HepG2 (cell line): ENCODE results near the gene ANKRD39. TPM values are rescaled to one million over a fixed set of nuclear protein-coding genes. Genes with fewer than 3 reads are reported as not detected.
A peak's percentile ranks its signal among the peaks of the same experiment; 100 is the strongest.

Experiments
- CHCHD3 ChIP-seq: sonication (generic); formaldehyde crosslinking; IDR thresholded peaks from 2 replicates; pipeline ENCODE4 v1.8.0; 2022; ENCODE audit warnings: mild to moderate bottlenecking, missing genetic modification reagents, moderate library complexity
- DNMT3B ChIP-seq: conservative IDR thresholded peaks from 2 replicates; pipeline ENCODE4 v1.6.1; 2016; ENCODE audit warnings: missing biosample characterization, control low read depth
- EED ChIP-seq: sonication (generic); formaldehyde crosslinking; IDR thresholded peaks from 2 replicates; pipeline ENCODE4 v1.5.0; 2020; ENCODE audit warnings: mild to moderate bottlenecking, missing genetic modification reagents
- GABPB1 ChIP-seq: IDR thresholded peaks from 2 replicates; pipeline ENCODE4 v1.6.1; 2016; ENCODE audit warnings: mild to moderate bottlenecking, missing genetic modification reagents, moderate library complexity, missing compliant biosample characterization
- GTF2F1 ChIP-seq: fragments of 150-350 bp; IDR thresholded peaks from 2 replicates; pipeline ENCODE4 v1.6.1; 2014; ENCODE audit warnings: low read length
- KLF15 ChIP-seq: sonication (generic); formaldehyde crosslinking; IDR thresholded peaks from 2 replicates; pipeline ENCODE4 v1.8.1; 2023; ENCODE audit warnings: borderline replicate concordance, mild to moderate bottlenecking, inconsistent platforms, missing genetic modification reagents, mixed read lengths
- MEIS1 ChIP-seq: sonication (generic); formaldehyde crosslinking; IDR thresholded peaks from 2 replicates; pipeline ENCODE4 v1.9.0; 2021; ENCODE audit warnings: mild to moderate bottlenecking, missing genetic modification reagents, moderate library complexity, borderline replicate concordance
- RFX5 ChIP-seq: IDR thresholded peaks from 2 replicates; pipeline ENCODE4 v1.6.1; 2011; ENCODE audit warnings: low read depth, low read length, improper control_type of control experiment
- SNAPC2 ChIP-seq: sonication (generic); formaldehyde crosslinking; IDR thresholded peaks from 2 replicates; pipeline ENCODE4 v1.8.1; 2022; ENCODE audit warnings: mild to moderate bottlenecking, missing genetic modification reagents
- SP140L ChIP-seq: sonication (generic); formaldehyde crosslinking; IDR thresholded peaks from 2 replicates; pipeline ENCODE4 v1.4.0; 2020; ENCODE audit warnings: missing genetic modification reagents, borderline replicate concordance
- ZBTB21 ChIP-seq: sonication (generic); formaldehyde crosslinking; IDR thresholded peaks from 2 replicates; pipeline ENCODE4 v1.4.0; 2020; ENCODE audit warnings: missing genetic modification reagents
- ZNF205 ChIP-seq: IDR thresholded peaks from 2 replicates; pipeline ENCODE4 v1.6.1; 2018; ENCODE audit warnings: missing biosample characterization, missing genetic modification reagents
- ZNF569 ChIP-seq: sonication (generic); formaldehyde crosslinking; IDR thresholded peaks from 2 replicates; pipeline ENCODE4 v1.5.0; 2020; ENCODE audit warnings: mild to moderate bottlenecking, missing genetic modification reagents, moderate library complexity, borderline replicate concordance
- ZNF75D ChIP-seq: sonication (generic); formaldehyde crosslinking; IDR thresholded peaks from 2 replicates; pipeline ENCODE4 v1.8.1; 2023; ENCODE audit warnings: missing genetic modification reagents, mild to moderate bottlenecking, borderline replicate concordance
- ZNF768 ChIP-seq: sonication (generic); formaldehyde crosslinking; IDR thresholded peaks from 2 replicates; pipeline ENCODE4 v1.4.0; 2020; ENCODE audit warnings: missing genetic modification reagents
- polyA plus RNA-seq, 8 experiments: library from polyadenylated mRNA; depleted of rRNA in 3 of 8; stranded (reverse) in 7 of 8; unstranded in 1 of 8; fragments of >200 nt; fragmentation: Illumina TruSeq in 4 of 8; extraction: Trizol in 4 of 8; gene quantifications; 2 replicates each; pipeline versions ENCODE4 v1.2.1 to v1.2.3, GENCODE V29; 2011 to 2016; ENCODE audit warnings: low read depth in 4 of 8, missing spikeins in 1 of 8, mixed read lengths in 1 of 8; ENCODE audit not compliant: insufficient read depth in 1 of 8
- total RNA-seq, 5 experiments: library from RNA; depleted of rRNA; stranded (reverse); fragments of >200 nt; fragmentation: Illumina TruSeq; extraction: Trizol; gene quantifications; 2 replicates each; pipeline ENCODE4 v1.2.3, GENCODE V29; 2016; ENCODE audit warnings: low read depth in 1 of 5
- TF ChIP-seq, protein P1 (sequence below): sonication (generic); formaldehyde crosslinking; IDR thresholded peaks from 2 replicates; pipeline ENCODE4 v1.4.0; 2020; ENCODE audit warnings: missing genetic modification reagents, mild to moderate bottlenecking, borderline replicate concordance
- TF ChIP-seq, protein P2 (sequence below): sonication (generic); formaldehyde crosslinking; IDR thresholded peaks from 2 replicates; pipeline ENCODE4 v1.5.1; 2020; ENCODE audit warnings: missing genetic modification reagents, mild to moderate bottlenecking, borderline replicate concordance
- TF ChIP-seq, protein P3 (sequence below): sonication (generic); formaldehyde crosslinking; IDR thresholded peaks from 2 replicates; pipeline ENCODE4 v1.4.0; 2020; ENCODE audit warnings: low read depth, mild to moderate bottlenecking, missing genetic modification reagents
- TF ChIP-seq, protein P4 (sequence below), 2 experiments: sonication (generic) in 1 of 2; formaldehyde crosslinking in 1 of 2; IDR thresholded peaks; 2 replicates each; pipeline versions ENCODE4 v1.4.0 to v1.6.1; 2018 to 2020; ENCODE audit warnings: missing genetic modification reagents in 2 of 2, borderline replicate concordance in 1 of 2, low read depth in 1 of 2, mild to moderate bottlenecking in 1 of 2, missing biosample characterization in 1 of 2
- TF ChIP-seq, protein P5 (sequence below): sonication (generic); formaldehyde crosslinking; IDR thresholded peaks from 2 replicates; pipeline ENCODE4 v1.9.0; 2022; ENCODE audit warnings: low read depth, missing genetic modification reagents

Gene ANKRD39
- total and polyA plus RNA-seq, 2 of the 13 experiments (the other 11 are each of a cell fraction or from before 2014, with no cell fraction given): 23.2 to 24.8 TPM

DNA sequence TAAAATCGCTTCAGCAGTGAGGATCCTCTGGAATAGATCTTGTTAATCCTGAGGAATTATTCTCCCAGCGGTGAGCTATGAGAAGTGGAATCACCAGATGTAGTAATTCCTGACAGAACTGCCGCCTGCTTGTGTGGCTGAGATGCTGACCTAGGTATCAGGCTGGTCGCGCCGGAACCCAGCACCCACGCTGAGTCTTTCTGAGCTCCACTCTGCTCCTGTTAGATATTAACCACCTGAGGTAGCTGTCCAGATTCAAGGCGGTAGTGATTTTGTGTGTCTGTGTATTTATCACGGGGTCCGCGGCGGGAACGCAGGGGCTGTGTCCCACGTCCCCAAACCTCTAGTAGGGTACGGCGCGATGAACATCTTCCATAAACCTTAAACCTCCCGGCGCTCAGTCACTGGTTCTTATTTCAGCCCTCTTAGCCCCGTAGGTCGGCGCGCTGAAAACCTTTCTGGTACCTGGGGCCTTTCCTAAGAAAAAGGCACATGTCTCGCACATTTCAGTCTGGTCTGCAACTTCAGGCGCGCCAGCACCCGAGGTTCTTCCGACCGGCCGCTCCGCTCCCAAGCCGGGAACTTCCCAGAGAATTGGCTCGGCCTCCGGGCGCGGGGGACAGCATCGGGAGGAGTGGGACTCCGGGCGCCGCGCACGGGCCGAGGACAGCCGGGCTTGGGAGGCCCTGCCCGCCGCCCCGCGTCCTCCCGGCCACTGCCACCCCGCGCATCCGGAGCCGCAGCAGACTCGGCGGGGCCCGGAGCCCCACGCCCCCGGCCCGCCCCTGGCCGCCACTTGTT is 42.3 kb downstream of the ANKRD39 start (continued):
- TF ChIP-seq, protein P1, sequence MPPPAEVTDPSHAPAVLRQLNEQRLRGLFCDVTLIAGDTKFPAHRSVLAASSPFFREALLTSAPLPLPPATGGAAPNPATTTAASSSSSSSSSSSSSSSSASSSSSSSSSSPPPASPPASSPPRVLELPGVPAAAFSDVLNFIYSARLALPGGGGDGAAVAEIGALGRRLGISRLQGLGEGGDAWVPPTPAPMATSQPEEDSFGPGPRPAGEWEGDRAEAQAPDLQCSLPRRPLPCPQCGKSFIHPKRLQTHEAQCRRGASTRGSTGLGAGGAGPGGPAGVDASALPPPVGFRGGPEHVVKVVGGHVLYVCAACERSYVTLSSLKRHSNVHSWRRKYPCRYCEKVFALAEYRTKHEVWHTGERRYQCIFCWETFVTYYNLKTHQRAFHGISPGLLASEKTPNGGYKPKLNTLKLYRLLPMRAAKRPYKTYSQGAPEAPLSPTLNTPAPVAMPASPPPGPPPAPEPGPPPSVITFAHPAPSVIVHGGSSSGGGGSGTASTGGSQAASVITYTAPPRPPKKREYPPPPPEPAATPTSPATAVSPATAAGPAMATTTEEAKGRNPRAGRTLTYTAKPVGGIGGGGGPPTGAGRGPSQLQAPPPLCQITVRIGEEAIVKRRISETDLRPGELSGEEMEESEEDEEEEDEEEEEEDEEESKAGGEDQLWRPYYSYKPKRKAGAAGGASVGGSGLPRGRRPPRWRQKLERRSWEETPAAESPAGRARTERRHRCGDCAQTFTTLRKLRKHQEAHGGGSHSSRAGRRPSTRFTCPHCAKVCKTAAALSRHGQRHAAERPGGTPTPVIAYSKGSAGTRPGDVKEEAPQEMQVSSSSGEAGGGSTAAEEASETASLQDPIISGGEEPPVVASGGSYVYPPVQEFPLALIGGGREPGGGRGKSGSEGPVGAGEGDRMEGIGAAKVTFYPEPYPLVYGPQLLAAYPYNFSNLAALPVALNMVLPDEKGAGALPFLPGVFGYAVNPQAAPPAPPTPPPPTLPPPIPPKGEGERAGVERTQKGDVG (CRISPR knock-in tag): no peak
- TF ChIP-seq ZNF75D (CRISPR knock-in tag) (no peak), EED (CRISPR knock-in tag) (no peak), SNAPC2 (CRISPR knock-in tag) (no peak), CHCHD3 (CRISPR knock-in tag) (no peak), DNMT3B (CRISPR knock-in tag) (no peak), GTF2F1 (no peak), ZNF205 (CRISPR knock-in tag) (no peak), SP140L (CRISPR knock-in tag) (no peak), ZNF768 (no peak), RFX5 (no peak), GABPB1 (CRISPR knock-in tag) (no peak), ZNF569 (CRISPR knock-in tag) (no peak), ZBTB21 (CRISPR knock-in tag) (no peak), MEIS1 (CRISPR knock-in tag) (peak; percentile 81), KLF15 (no peak)
- TF ChIP-seq, protein P2, sequence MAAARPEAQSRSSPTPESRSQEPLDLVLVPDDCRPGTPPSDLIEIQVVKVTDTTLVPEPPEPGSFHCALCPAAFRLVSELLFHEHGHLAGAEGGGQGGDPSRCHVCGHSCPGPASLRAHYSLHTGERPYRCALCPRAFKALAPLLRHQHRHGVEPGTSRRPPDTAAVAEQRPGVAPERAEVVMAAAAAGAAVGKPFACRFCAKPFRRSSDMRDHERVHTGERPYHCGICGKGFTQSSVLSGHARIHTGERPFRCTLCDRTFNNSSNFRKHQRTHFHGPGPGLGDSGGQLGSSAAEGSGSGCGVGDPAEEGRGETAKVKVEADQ (CRISPR knock-in tag): peak; percentile 77; the same call in 1 of the 2 replicates
- TF ChIP-seq, protein P3, sequence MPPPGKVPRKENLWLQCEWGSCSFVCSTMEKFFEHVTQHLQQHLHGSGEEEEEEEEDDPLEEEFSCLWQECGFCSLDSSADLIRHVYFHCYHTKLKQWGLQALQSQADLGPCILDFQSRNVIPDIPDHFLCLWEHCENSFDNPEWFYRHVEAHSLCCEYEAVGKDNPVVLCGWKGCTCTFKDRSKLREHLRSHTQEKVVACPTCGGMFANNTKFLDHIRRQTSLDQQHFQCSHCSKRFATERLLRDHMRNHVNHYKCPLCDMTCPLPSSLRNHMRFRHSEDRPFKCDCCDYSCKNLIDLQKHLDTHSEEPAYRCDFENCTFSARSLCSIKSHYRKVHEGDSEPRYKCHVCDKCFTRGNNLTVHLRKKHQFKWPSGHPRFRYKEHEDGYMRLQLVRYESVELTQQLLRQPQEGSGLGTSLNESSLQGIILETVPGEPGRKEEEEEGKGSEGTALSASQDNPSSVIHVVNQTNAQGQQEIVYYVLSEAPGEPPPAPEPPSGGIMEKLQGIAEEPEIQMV (CRISPR knock-in tag): no peak; the same call in 1 of the 2 replicates
- TF ChIP-seq, protein P4, sequence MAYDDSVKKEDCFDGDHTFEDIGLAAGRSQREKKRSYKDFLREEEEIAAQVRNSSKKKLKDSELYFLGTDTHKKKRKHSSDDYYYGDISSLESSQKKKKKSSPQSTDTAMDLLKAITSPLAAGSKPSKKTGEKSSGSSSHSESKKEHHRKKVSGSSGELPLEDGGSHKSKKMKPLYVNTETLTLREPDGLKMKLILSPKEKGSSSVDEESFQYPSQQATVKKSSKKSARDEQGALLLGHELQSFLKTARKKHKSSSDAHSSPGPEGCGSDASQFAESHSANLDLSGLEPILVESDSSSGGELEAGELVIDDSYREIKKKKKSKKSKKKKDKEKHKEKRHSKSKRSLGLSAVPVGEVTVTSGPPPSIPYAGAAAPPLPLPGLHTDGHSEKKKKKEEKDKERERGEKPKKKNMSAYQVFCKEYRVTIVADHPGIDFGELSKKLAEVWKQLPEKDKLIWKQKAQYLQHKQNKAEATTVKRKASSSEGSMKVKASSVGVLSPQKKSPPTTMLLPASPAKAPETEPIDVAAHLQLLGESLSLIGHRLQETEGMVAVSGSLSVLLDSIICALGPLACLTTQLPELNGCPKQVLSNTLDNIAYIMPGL (CRISPR knock-in tag; IDR thresholded peaks at IDR 0.05; ENCODE audit: borderline replicate concordance in 1 of 2, low read depth in 1 of 2): no peak; a peak in 1 of 4 replicates
- TF ChIP-seq, protein P5, sequence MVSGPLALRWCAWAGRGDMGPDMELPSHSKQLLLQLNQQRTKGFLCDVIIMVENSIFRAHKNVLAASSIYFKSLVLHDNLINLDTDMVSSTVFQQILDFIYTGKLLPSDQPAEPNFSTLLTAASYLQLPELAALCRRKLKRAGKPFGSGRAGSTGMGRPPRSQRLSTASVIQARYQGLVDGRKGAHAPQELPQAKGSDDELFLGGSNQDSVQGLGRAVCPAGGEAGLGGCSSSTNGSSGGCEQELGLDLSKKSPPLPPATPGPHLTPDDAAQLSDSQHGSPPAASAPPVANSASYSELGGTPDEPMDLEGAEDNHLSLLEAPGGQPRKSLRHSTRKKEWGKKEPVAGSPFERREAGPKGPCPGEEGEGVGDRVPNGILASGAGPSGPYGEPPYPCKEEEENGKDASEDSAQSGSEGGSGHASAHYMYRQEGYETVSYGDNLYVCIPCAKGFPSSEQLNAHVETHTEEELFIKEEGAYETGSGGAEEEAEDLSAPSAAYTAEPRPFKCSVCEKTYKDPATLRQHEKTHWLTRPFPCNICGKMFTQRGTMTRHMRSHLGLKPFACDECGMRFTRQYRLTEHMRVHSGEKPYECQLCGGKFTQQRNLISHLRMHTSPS (CRISPR knock-in tag): no peak
